GM12873 (cell line): ENCODE data around the gene FFAR3.
A peak's percentile ranks its signal among the peaks of the same experiment; 100 is the strongest.

Experiments
- CTCF ChIP-seq: IDR thresholded peaks from 2 replicates; pipeline ENCODE4 v1.5.1; 2012; ENCODE audit warnings: low read depth, mild to moderate bottlenecking, moderate library complexity, low read length, control low read depth; ENCODE audit not compliant: insufficient read depth; ENCODE audit errors: missing control alignments

FFAR3 gene

GRCh38 chr19:35347930-35348298, 10.3 kb upstream of the FFAR3 start:
- no peak for TF ChIP-seq CTCF

- no peak for TF ChIP-seq CTCF
Observed at GRCh38 chr19:35348911-35349611, 9.2 kb upstream of the FFAR3 start.

GRCh38 chr19:35349614-35350521, 8.4 kb upstream of the FFAR3 start:
- no peak for TF ChIP-seq CTCF

GRCh38 chr19:35350591-35350990, 7.7 kb upstream of the FFAR3 start:
- TF ChIP-seq CTCF, result no peak

GRCh38 chr19:35351411-35352176, 6.7 kb upstream of the FFAR3 start:
- no peak for TF ChIP-seq CTCF

GRCh38 chr19:35352177-35352447, 6.1 kb upstream of the FFAR3 start:
- TF ChIP-seq CTCF, result no peak

- TF ChIP-seq CTCF, result peak; percentile 86
Observed at GRCh38 chr19:35352448-35353304, 5.6 kb upstream of the FFAR3 start.
